Measurements from ENCODE around the gene KIAA0930.

Gene KIAA0930

GRCh38 chr22:45268167-45268957 is 27.7 kb upstream of the KIAA0930 start:
- TF ChIP-seq CTCF (IDR thresholded peaks at IDR 0.05), result no peak

- TF ChIP-seq CTCF (IDR thresholded peaks at IDR 0.05), result no peak
Observed at GRCh38 chr22:45265535-45265934, 24.8 kb upstream of the KIAA0930 start.

GRCh38 chr22:45263463-45264269 is 23.0 kb upstream of the KIAA0930 start:
- no peak for TF ChIP-seq CTCF (IDR thresholded peaks at IDR 0.05)

- no peak for TF ChIP-seq CTCF (IDR thresholded peaks at IDR 0.05)
Observed at GRCh38 chr22:45262931-45263462, 22.3 kb upstream of the KIAA0930 start.

GRCh38 chr22:45262195-45262930 is 21.7 kb upstream of the KIAA0930 start:
- TF ChIP-seq CTCF (IDR thresholded peaks at IDR 0.05), result no peak

- no peak for TF ChIP-seq CTCF (IDR thresholded peaks at IDR 0.05)
Observed at GRCh38 chr22:45261407-45262088, 20.9 kb upstream of the KIAA0930 start.
